ENCODE data around the gene ZNF622. TPM values are rescaled to one million over a fixed set of nuclear protein-coding genes. Genes with fewer than 3 reads are reported as not detected.

The ZNF622 gene
- total RNA-seq, 4 donors from 2014 or later = 12.6 to 32.2 (median 14.8) TPM

DNA sequence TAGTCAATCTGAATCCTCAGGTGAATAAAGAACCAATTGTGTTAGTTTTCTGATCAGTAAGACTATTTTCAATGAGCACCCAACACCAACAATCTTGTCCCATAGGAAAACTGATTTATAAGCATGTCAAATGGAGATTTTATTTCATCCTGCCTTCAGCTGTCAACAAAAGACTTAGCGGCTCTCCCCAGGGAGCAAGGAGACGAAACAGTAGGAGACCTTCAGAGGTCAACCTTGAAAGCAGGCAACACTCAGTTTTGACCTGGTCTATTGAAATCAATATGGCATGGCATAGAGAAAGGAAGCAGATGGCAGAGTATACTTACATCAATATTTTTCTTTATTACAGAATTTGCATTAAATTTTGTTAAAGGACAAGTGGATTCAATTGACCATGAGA lies 34.1 kb downstream of the ZNF622 start:
- H3K4me1 ChIP-seq = no peaks in the 10 kb centered on the region
- H3K4me3 ChIP-seq = no peak overlapping the region
- H3K27me3 ChIP-seq = no peaks in the 10 kb centered on the region
- H3K27ac ChIP-seq = no peak overlapping the region
- H3K9me3 ChIP-seq = no peaks in the 10 kb centered on the region
- intact Hi-C loops (cut with DNase I; ENCODE audit: low total_unique reads) = no loop called here
- H3K36me3 ChIP-seq = no peaks in the 10 kb centered on the region
- no peak for DNase-seq
- TF ChIP-seq POLR2A (IDR thresholded peaks at IDR 0.05) (no peak), CTCF (IDR thresholded peaks at IDR 0.05) (no peak)

DNA sequence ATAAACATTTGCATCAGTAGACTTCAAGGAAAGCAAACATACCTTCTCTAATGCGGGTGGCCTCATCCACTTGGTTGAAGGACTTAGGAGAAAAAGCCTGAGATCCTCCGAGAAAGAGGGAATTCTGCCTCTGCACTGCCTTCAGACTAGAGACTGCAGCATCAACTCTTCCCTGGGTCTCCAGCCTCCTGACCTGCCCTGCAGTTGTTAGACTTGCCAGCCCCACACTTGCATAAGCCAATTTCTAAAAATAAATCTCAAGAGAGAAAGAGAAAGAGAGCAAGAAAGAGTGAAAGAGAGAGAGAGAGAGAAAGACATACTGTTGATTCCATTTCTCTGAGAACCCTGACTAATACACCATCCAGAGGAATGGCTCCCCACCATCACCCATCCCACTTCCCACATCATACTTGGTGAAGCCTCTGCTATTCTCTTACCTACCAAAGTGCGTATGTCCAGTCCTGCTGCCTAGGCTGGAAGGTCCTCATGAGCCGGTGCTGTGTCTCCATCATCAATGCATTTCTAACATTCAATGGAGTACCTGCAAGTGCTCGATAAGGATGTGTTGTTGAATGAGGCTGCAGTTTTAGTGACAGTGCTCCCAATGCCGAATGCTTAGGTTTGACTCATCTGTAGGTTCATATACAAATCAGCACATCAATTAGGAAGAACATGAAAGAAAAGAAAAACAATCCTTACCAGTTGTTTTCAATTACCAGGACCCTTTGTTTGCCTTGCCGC lies 35.1 kb downstream of the ZNF622 start:
- Histone ChIP-seq H3K4me3 (no peak overlapping the region), H3K36me3 (no peaks in the 10 kb centered on the region), H3K27me3 (no peaks in the 10 kb centered on the region), H3K4me1 (no peaks in the 10 kb centered on the region), H3K9me3 (no peaks in the 10 kb centered on the region), H3K27ac (no peak overlapping the region)
- intact Hi-C loops (cut with DNase I; ENCODE audit: low total_unique reads) = no loop called here
- no peak for DNase-seq
- TF ChIP-seq POLR2A (IDR thresholded peaks at IDR 0.05) (no peak), CTCF (IDR thresholded peaks at IDR 0.05) (no peak)

DNA sequence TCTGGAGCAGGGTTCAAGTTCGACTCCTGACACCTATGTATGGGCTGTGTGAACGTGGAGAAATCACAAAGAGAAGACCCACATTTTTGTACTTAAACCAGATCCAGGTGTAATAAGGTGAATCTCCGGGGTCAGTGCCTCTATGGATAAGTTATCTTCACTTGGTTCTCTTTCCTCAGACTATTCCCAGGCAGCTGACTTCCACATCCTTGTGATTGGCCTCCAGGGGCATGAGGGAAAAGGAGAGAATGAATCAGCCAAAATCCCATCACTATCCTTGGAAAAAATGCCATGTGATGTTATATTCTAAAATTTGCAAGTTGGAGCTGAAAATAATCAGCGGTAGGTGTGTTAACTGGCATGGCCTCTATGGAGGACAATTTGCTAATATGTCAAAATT lies 37.2 kb downstream of the ZNF622 start:
- Histone ChIP-seq H3K36me3 (no peaks in the 10 kb centered on the region), H3K27me3 (no peaks in the 10 kb centered on the region), H3K9me3 (no peaks in the 10 kb centered on the region), H3K4me1 (no peaks in the 10 kb centered on the region), H3K4me3 (no peak overlapping the region), H3K27ac (no peak overlapping the region)
- no peak for DNase-seq
- intact Hi-C loops (cut with DNase I; ENCODE audit: low total_unique reads) = no loop called here
- TF ChIP-seq POLR2A (IDR thresholded peaks at IDR 0.05) (no peak), CTCF (IDR thresholded peaks at IDR 0.05) (no peak)

DNA sequence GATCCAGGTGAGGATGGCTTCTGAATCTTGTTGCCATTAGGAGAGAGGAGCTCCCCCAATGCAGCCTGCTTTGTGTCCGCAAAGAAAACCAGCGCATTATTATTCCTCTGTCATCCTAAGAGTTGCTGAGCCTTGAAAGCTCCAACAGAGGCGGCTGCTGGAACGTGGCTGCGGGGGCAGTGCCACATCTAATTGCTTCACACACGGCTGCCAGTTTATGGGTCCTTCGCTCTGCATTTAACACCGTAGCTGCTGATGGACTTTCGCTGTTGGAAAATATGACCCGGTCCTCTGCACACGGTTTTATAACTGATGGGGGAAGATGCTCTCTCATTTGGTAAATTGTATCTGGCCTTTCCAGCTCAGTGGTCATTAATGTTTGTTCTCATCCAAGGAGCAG lies 38.0 kb downstream of the ZNF622 start:
- Histone ChIP-seq H3K27ac (no peak overlapping the region), H3K4me3 (no peak overlapping the region), H3K27me3 (no peaks in the 10 kb centered on the region), H3K4me1 (no peaks in the 10 kb centered on the region), H3K9me3 (no peaks in the 10 kb centered on the region), H3K36me3 (no peaks in the 10 kb centered on the region)
- intact Hi-C loops (cut with DNase I; ENCODE audit: low total_unique reads) = no loop called here
- TF ChIP-seq CTCF (IDR thresholded peaks at IDR 0.05) (no peak), POLR2A (IDR thresholded peaks at IDR 0.05) (no peak)
- no peak for DNase-seq

DNA sequence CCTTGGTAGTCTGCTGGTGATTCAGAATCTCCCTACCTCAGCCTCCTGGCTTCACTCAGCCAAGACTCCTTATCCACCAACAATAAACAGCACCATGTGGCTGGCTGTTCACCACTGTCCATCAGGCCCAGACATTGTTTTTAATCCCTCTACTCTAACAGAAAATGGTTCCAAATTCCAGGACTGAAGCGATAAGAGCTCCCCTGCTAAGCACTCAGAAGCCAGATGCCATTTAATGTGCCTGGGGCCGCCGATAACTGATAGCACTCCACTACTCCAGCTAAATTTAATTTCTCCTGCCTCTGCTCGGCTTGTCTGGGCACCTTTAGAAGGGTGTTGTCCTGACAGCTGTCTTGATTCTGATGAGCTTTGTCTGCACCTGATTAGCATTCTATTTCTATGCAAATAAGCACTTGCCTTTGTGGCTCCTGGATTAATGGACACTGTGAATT lies 47.1 kb downstream of the ZNF622 start:
- H3K27ac ChIP-seq = no peak overlapping the region
- TF ChIP-seq CTCF (IDR thresholded peaks at IDR 0.05) (no peak), POLR2A (IDR thresholded peaks at IDR 0.05) (no peak)
- no peaks in the 10 kb centered on the region for H3K9me3 ChIP-seq
- intact Hi-C loops (cut with DNase I; ENCODE audit: low total_unique reads) = no loop called here
- H3K4me1 ChIP-seq = no peaks in the 10 kb centered on the region
- H3K4me3 ChIP-seq = no peak overlapping the region
- H3K36me3 ChIP-seq = no peaks in the 10 kb centered on the region
- H3K27me3 ChIP-seq = no peaks in the 10 kb centered on the region
- no peak for DNase-seq
